GM12872 (cell line): ENCODE measurements around the gene FILIP1L.

Experiments
- CTCF ChIP-seq: IDR thresholded peaks from 3 replicates; pipeline ENCODE4 v1.5.1; 2011; ENCODE audit warnings: low read depth, mild to moderate bottlenecking, low read length, moderate library complexity; ENCODE audit not compliant: insufficient read depth

Gene FILIP1L

DNA sequence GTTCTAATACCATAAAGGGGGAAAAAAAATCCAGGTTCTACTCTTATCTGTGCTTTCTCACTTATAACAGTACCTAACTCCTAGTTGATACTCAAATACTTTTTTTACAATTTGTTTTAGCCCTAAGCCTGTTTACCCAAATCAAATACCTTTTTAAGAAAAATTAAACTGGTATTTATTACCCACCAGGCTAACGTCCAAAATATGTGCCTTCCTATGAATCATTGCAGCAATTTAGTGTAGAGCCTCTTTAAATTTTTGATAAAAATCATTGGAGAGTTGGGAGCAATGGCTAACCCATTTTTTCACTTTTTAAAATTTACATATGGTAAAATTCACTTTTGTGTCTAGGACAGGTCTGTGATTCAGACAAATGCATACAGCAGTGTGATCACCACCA, 27.9 kb downstream of the FILIP1L start:
- TF ChIP-seq CTCF: no peak

DNA sequence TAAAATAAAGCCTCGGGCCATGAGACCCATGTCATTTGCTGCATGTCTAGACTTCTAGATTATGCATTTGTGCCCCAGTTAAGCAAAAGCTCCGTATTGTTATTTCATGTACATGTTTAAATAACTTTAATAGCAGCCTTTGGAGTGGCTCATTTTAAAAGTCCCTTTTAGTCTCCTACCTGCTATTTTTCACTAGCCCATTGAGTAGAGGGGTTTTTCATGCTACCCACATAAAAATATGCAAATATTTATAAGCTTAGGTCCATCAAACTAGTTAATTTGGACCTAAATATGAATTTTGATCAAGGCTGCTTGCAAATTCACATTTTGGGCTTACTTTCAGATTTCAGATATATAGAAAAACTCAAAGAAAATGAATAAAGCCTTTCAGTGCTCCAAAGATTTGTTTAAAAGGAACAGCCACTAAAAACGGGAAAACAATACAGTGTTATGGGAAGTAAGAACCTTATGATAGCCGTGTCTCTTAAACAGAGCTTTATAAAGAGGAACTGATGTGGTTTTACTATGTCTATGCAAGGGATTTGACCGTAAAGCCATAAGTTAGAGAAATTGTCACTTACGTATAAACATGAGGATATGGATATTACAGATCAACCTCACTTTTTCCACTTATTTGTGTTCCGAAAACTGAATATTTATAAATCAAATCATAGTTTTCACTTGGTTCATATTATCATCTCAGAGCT, 30.0 kb downstream of the FILIP1L start:
- no peak for TF ChIP-seq CTCF

- no peak for TF ChIP-seq CTCF
Observed at GRCh38 chr3:100083209-100083608, 31.1 kb downstream of the FILIP1L start.

- no peak for TF ChIP-seq CTCF
Observed at GRCh38 chr3:100082714-100083113, 31.6 kb downstream of the FILIP1L start.

DNA sequence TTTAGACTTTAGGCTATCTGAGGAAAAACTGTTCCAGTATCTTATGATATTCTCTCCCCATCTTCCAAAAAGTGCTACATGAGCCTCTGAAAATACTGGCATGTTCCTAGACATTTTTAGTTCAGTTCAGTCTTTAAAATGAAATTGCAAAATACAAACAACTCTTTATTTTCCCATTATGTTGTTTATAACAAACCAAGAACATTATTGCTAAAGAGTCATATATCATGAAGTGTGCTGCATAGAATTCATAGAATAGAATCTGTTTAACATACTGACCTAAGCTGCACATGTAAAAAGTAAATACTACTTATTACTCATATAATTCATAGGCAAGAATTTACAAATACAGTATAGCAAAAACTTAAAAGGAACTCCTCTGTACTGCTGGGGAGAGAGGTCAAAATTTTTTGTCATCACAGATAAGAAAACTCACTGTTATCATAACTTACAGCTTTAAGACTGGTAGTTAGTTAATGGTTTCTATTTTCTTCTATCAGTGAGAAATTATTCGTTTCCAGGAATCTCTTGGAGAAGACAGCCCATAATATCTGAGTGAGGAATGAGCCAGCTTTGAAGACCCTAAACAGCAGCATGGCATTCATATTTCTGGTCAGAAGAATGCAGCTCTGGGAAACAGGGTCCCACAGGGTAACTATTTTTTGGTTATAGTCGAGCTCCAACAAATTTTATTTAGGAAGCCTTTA, 32.2 kb downstream of the FILIP1L start:
- no peak for TF ChIP-seq CTCF

DNA sequence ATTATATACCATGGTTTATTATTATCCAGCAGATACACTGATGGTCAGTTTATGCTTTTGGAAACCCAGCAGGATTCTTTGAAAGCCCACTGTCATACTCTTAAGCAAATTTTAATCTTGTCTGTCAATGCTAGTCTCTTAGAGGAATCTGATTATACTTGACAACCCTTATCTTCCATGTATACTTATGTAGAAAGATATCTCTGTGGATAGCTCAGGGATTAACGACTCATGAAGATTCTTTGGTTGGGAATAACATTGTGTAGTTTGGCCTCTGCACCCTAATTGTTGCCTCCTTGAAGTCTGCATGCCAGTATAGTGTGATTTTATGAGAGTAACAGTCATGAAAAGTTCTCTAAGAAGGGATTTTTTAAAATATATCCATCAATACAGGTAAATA, 33.0 kb downstream of the FILIP1L start:
- TF ChIP-seq CTCF: no peak

GRCh38 chr3:100080573-100080972, 33.7 kb downstream of the FILIP1L start:
- TF ChIP-seq CTCF: no peak
